SKM-1 treated with dmso at 0.1 percent for 144 hours (cell line): ENCODE measurements around the gene C7orf25.
"Not testable (repeated sequence)": the region's sequence is repeated elsewhere in the genome, so short reads cannot be mapped to it uniquely, and the experiment has no call there.

ENCODE experiments used
- DNase-seq: peaks from one replicate; lab custom pipeline; 2025; ENCODE audit not compliant: unreplicated experiment; lab: John Stamatoyannopoulos, UW

C7orf25 gene

GRCh38 chr7:42929449-42929848 lies 17.6 kb upstream of the C7orf25 start:
- no peak for DNase-seq

DNA sequence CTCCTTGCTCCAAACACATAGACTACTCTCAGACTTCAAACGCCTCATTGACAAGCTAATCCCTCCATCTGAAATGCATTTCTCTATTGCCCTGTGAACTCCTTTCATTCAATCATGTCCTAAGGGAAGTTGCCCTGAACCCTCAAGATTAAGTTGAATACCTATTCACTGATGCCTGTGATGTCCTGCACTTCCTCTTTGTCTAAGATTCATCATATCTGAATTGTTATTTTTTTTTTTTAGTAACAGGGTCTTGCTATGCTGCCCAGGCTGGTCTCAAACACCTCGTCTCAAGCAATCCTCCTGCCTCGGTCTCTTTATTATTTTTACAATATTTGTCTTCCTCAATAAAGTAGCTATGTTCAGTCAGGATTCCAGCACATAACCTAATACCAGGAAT lies 16.9 kb upstream of the C7orf25 start:
- no peak for DNase-seq

GRCh38 chr7:42926204-42926603 lies 14.3 kb upstream of the C7orf25 start:
- DNase-seq, result peak; percentile 56

GRCh38 chr7:42925630-42926029 lies 13.8 kb upstream of the C7orf25 start:
- no peak for DNase-seq

DNA sequence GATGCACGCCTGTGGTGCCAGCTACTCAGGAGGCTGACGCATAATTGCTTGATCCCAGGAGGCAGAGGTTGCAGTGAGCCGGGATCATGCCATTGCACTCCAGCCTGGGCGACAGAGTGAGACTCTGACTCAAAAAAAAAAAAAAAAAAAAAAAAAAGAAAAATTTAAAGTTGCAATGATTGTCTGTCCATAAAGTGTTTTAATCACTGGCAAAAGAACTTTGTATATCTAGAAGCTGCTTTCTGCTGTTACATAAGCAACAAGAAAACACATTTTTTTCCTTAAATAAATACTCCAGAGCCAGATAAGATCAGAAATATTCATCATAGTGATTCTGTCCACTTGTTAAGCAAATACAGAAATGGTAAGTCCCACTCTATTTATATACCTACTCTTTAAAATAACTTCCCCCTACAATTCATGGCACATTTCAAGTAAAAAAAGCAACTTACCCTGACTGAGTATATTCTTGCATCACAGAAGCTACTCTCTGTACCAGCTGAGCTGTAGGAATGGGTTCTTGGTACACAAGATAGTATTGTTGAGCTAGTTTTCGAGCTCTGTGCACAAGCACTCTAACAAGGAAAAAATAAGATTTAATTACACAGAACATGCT lies 12.5 kb upstream of the C7orf25 start:
- DNase-seq, result no peak

- no peak for DNase-seq
Measured at GRCh38 chr7:42922017-42922753, 10.3 kb upstream of the C7orf25 start.

DNA sequence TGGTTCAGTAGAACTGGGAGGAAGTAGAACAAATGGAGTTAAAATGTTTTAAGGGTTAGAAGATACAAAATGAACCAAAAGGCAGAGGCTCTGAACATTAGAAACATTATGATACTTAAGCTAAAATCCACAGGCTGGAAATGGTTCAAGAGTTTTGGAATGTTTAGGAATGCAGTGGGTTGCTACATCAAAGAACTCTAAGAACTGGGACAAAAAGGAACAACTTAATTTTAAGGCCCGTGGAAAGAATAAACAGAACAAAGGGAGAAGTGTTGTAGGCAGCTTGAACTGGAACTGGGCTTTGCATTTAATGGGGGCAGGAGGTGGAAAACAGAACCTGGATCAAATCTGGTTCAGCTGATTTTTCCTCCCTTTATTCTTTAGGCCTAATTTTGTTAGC lies 3.5 kb upstream of the C7orf25 start:
- no peak for DNase-seq

DNA sequence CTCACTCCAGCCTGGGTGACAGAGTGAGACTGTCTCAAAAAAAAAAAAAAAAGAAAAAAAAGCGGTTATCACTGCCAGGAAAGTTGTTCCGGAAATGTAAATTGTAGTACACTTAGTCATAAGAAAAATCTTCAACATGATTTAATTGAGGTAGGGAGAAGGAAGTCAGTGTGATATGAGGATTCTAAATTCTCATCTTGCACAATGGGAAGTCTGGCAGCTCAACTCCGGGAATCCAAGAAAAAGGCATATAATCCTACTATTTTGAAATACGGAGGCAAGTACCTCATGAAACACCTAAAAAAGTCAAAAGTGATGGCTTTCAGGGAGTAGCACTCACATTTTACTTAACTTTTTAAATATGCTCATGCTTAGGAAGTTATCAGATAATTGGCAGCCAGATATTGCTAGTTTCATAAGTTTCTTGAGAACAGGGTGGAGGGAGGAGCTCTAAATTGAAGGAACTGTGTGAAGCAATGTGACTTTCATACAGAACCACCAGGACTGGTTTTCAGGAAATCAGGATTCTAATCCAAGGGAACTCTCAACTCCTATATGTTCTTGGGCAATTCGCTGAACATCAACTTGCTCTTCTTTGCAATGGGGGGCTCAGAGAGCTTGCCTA lies 2.7 kb upstream of the C7orf25 start:
- no peak for DNase-seq

DNA sequence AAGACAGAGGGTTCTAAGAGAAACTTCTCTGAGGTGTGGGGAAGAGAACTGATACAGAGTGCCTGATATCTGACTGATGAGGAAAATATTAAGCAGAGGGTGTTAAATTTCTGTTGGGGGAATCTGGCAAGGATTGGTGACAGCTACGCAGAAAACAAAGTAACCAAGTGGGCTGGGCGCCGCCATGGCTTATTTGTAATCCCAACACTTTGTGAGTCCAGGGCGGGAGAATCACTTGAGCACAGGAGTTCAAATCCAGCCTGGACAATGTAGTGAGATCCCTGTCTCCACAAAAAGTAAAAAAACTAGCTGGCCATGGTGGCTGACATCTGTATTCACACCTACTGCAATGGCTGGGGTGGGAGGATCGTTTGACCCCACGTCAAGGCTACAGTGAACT lies 2.1 kb upstream of the C7orf25 start:
- no peak for DNase-seq

DNA sequence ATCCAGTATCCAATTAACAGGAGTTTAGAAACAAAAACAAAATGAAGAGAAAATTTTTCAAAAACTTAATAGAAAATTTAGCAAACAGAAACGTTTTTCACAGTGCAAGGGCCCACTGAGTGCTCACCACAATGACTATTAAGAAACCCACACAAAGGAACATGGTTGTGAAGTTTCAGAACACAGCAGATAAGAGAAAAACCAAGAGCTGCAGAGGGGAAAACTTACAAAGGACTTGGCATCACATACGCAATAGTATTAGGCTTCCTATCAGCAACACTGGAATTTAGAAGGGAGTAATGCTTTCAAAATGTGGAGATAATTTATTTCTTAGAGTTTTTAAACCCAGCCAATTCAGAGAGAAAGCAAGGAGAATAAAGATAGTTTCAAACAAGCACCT lies 1.7 kb upstream of the C7orf25 start:
- no peak for DNase-seq

DNA sequence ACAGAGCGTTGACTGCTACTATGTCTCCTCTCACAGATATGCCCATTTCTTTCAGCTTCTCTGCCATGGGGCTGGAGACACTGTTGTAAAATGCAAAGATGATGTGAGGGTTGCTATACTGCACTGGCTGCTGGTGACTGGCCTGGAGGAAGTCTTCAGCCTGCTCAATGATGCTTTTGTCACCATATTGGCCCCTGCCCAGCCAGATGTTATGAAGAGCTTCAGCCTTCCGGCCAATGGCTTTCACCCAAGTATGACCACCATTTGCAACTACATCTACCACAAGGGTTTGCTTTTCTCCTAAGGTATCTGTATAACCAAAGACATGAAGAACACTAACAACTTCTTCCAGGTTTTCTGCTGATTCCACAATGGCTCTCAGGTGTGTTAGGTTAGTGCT lies 1.6 kb downstream of the C7orf25 start:
- no peak for DNase-seq

- DNase-seq, result no peak
Measured at GRCh38 chr7:42907316-42907715, 4.6 kb downstream of the C7orf25 start.

- no peak for DNase-seq
Measured at GRCh38 chr7:42906181-42906580, 5.7 kb downstream of the C7orf25 start.

GRCh38 chr7:42902331-42902730 lies 9.5 kb downstream of the C7orf25 start:
- DNase-seq, result peak; percentile 36

DNA sequence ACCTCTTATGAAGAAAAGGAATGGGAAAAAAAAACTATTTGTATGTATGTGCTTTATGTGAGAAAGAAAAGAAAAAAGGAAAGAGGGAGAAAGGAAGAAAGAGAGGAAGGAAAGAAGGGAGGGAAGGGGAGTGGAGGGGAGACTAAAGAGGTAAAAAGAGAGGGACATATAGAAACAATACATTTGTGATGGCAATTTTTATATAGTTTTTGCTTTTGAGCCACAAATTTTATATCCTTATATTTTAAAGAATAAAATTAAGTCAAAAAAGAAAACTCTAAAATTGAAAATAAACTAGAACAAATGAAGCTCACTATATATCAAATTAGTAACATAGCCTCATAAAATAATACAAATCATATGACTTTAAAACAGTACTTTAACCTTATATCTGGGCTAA lies 11.0 kb downstream of the C7orf25 start:
- DNase-seq, result no peak

DNA sequence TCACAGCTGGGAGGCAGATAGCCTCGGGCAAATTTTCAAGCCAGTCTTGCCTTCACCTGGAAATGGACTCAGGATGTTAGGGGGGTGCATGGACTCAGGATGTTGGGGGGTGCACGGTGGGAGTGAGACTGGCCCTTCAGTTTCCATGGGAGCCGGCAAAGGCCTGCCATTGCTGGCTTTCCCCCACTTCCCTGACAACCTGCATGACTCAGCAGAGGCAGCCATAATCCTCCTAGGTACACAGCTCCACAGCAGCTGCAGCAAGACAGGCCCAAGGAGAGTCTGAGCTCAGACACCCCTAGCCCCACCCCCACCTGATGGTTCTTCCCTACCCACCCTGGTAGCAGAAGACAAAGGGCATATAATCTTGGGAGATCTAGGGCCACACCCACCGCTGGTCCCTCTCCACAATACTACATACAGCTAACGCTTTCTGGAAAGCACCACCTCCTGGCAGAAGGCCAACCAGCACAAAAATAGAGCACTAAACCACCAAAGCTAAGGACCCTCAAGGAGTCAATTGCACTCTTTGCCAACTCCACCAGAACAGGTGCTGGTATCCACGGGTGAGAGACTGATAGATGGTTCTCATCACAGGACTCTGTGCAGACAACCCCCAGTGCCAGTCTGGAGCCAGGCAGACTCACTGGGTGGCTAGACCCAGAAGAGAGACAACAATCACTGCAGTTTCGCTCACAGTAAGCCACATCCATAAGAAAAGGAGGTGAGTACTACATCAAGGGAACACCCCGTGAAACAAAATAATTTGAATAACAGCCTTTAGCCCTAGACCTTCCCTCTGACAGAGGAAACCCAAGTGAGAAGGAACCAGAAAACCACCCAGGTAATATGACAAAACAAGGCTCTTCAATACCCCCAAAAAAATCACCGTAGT lies 18.3 kb downstream of the C7orf25 start:
- no peak for DNase-seq

GRCh38 chr7:42886893-42887505 lies 24.9 kb downstream of the C7orf25 start:
- peak; percentile 30 for DNase-seq

DNA sequence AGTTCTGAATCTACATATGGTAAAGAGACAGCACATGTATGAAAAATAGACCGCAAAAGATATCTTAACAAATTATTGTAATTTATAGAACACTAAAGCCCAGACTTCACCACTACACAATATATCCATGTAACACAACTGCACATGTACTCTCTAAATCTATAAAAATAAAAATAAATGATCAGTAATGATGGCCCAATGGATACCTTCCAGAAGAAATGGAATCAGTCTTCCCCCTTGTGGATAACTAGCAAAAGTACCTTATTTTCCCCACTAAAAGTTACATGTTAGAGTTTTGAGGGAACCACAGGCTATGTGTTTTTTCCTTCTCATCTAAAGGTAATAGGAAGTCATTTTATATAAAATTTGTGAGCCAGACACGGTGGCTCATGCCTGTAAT lies 25.7 kb downstream of the C7orf25 start:
- DNase-seq, result peak; percentile 42

DNA sequence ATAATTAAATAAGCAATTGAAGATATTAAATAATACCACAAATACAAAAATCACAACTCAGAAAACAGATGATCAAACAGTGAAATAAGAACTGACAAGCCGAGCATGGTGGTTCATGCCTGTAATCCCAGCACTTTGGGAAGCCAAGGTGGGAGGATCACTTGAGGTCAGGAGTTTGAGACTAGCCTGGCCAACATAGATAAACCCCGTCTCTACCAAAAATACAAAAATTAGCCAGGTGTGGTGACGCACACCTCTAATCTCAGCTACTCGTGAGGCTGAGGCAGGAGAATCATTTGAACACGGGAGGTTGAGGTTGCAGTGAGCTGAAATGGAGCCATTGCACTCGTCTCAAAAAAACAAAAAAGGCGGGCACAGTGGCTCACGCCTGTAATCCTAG lies 26.7 kb downstream of the C7orf25 start:
- DNase-seq, result not testable (repeated sequence)

DNA sequence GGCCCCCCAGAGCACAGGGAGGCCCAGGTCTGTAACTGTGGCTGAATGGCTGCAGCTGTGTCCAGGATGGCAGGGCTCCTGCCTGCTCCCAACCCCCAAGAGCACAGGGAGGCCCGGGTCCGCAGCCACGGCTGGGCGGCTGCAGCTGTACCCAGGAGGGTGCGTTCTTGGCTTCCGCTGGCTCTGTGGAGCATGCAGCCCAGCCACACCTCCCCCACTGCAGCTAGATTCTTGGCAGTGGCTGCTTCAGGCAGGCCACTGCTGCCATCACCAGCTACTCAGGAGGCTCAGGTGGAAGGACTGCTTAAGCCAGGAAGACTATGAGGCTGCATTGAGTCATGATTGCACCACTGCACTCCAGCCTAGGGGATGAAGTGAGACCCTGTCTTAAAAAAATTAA lies 27.9 kb downstream of the C7orf25 start:
- peak; percentile 7 for DNase-seq

DNA sequence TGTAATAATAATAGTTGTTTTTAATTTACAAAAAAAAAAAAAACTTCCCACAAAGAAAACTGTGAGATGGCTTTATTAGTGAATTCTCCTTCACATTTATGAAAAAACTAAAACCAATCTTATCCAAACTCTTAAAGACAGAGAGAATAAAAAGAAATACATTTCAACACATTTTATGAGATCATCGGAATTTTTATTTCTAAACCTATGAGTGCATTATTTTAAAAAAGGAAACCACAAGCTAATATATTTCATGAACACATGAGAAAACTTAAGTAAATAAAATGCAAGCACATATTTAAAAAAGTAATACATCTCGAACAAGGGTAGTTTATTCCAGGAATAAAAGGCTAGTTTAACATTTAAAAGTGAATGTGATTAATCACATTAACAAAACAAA lies 31.5 kb downstream of the C7orf25 start:
- DNase-seq, result no peak
